GM23248 (cell line): Measurements from ENCODE around the gene SEPTIN5. TPM values are rescaled to one million over a fixed set of nuclear protein-coding genes. Genes with fewer than 3 reads are reported as not detected.

Experiments
- DNase-seq: peaks from one replicate; pipeline ENCODE4 v3.0.0-alpha.2; 2015
- H2AFZ ChIP-seq: fragments of 200-600 bp; sonication (generic); 2 replicates; pipeline ENCODE4 v1.6.1; 2016; ENCODE audit warnings: antibody characterized with exemption
- H3F3A ChIP-seq: fragments of 200-600 bp; sonication (generic); 2 replicates; pipeline ENCODE4 v1.6.1; 2016; ENCODE audit warnings: mild to moderate bottlenecking, antibody characterized with exemption, mixed run types; ENCODE audit not compliant: insufficient read depth
- H3K27ac ChIP-seq: fragments of 200-600 bp; sonication (generic); 2 replicates; pipeline ENCODE4 v1.5.1; 2016; ENCODE audit warnings: mild to moderate bottlenecking
- H3K27me3 ChIP-seq: fragments of 200-600 bp; sonication (generic); replicated peaks from 2 replicates; pipeline ENCODE4 v1.6.1; 2016; ENCODE audit warnings: mild to moderate bottlenecking; ENCODE audit not compliant: insufficient read depth
- H3K36me3 ChIP-seq: fragments of 200-600 bp; sonication (generic); 2 replicates; pipeline ENCODE4 v1.6.1; 2016; ENCODE audit warnings: low read depth, mild to moderate bottlenecking
- H3K4me1 ChIP-seq: fragments of 200-600 bp; sonication (generic); 2 replicates; pipeline ENCODE4 v1.6.1; 2016; ENCODE audit warnings: mild to moderate bottlenecking; ENCODE audit not compliant: insufficient read depth
- H3K4me2 ChIP-seq: fragments of 200-600 bp; sonication (generic); one replicate; pipeline ENCODE4 v1.6.1; 2016; ENCODE audit warnings: mild to moderate bottlenecking; ENCODE audit not compliant: unreplicated experiment
- H3K4me3 ChIP-seq: fragments of 200-600 bp; sonication (generic); 2 replicates; pipeline ENCODE4 v1.5.1; 2016; ENCODE audit warnings: mild to moderate bottlenecking
- H3K79me2 ChIP-seq: fragments of 200-600 bp; sonication (generic); 2 replicates; pipeline ENCODE4 v1.6.1; 2016; ENCODE audit warnings: mild to moderate bottlenecking; ENCODE audit not compliant: insufficient read depth
- H3K9ac ChIP-seq: fragments of 200-600 bp; sonication (generic); 2 replicates; pipeline ENCODE4 v1.6.1; 2016; ENCODE audit warnings: mild to moderate bottlenecking
- H3K9me2 ChIP-seq: fragments of 200-600 bp; sonication (generic); 2 replicates; pipeline ENCODE4 v1.6.1; 2016; ENCODE audit warnings: mixed run types, mild to moderate bottlenecking, moderate library complexity; ENCODE audit not compliant: insufficient read depth
- H3K9me3 ChIP-seq: fragments of 200-600 bp; sonication (generic); one replicate; pipeline ENCODE4 v1.6.1; 2017; ENCODE audit warnings: low read depth
- H4K20me1 ChIP-seq: fragments of 200-600 bp; sonication (generic); 2 replicates; pipeline ENCODE4 v1.6.0; 2016; ENCODE audit not compliant: insufficient read depth
- EZH2 ChIP-seq: fragments of 200-600 bp; sonication (generic); IDR thresholded peaks from 2 replicates; pipeline ENCODE4 v1.6.1; 2018; ENCODE audit warnings: antibody characterized with exemption, mild to moderate bottlenecking; ENCODE audit not compliant: insufficient read depth, poor library complexity, severe bottlenecking
- EZH2phosphoT487 ChIP-seq: fragments of 200-600 bp; sonication (generic); IDR thresholded peaks from 2 replicates; pipeline ENCODE4 v1.6.1; 2018; ENCODE audit warnings: antibody characterized with exemption, moderate library complexity, mild to moderate bottlenecking, low read depth; ENCODE audit not compliant: insufficient read depth
- WGBS, 2 experiments: methylation state at CpG; one replicate each; pipeline ENCODE4 v1.1.6; 2015 to 2017; ENCODE audit warnings: low lambda C conversion rate in 2 of 2, low coverage in 1 of 2; ENCODE audit errors: missing lambda C conversion rate in 2 of 2; 5-methylcytosine and 5-hydroxymethylcytosine counted together
- in situ Hi-C: fragments of 300-500 bp; cut with MboI; formaldehyde crosslinking; loops from 2 replicates; pipeline ENCODE4 v1.15.0; 2020
- polyA plus RNA-seq: library from polyadenylated mRNA; unstranded; fragments of >200 nt; fragmentation: Nextera tagmentation; extraction: Ambion mirVana; gene quantifications from 2 replicates; pipeline ENCODE4 v1.2.1, GENCODE V29; 2016
- total RNA-seq: library from RNA; depleted of rRNA; stranded (reverse); fragments of >200 nt; shearing (Covaris generic); gene quantifications from 2 replicates; pipeline ENCODE4 v1.2.3, GENCODE V29; 2014

SEPTIN5 gene
- total and polyA plus RNA-seq, 2 experiments from 2014 or later = 17.0 to 31.5 TPM

DNA sequence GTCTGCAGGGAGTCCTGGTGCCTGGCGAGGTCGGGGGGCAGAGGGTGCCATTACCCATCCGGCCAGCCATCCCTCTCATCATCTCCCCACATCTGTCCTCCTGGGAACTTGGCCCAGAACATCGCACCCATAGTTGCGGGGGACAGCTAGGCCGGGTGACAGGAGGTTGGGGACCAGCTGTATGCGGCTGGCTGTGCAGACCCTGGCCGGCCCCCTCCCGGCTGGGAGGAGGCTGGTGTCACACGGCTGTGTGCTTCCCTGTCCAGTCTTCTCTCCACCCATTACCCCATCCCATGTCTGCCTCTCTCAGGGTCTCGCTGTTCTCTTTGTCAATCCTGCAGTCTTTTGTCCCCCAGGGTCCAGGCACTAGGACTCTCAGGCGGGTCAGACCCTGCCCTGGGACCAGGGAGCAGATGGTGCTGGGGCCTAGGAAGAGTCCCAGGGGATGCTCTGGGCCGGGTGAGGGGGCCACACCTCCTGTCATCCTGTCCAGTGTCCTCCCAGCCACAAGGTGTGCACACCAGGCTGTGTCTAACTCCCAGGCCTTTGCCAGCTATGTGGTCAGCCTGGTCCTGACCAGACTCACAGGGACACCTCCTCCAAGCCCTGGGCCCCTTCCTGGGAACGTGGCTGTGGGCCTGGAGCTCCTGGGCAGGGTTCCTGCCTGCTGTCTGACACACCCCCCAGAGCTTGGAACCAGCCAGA lies 39.8 kb downstream of the SEPTIN5 start:
- Histone ChIP-seq H3F3A (no peaks in the 10 kb centered on the region), H4K20me1 (no peaks in the 10 kb centered on the region), H3K36me3 (no peaks in the 10 kb centered on the region), H3K9ac (no peak overlapping the region), H3K27ac (no peak overlapping the region), H3K4me3 (no peak overlapping the region), H3K79me2 (no peaks in the 10 kb centered on the region), H3K4me2 (no peak overlapping the region), H3K27me3 (peaks cover 25% of the 10 kb centered on the region; the same call in 1 of the 2 replicates), H2AFZ (no peak overlapping the region), H3K4me1 (0 out of 2 replicates have a peak, but pooled peaks cover 4% of the 10 kb centered on the region), H3K9me2 (no peaks in the 10 kb centered on the region), H3K9me3 (no peaks in the 10 kb centered on the region)
- in situ Hi-C loops = no loop called here
- 70 to 79% methylated on average over 13 to 14 of the region's 14 CpGs for WGBS, 2 experiments
- no peak for TF ChIP-seq EZH2phosphoT487
- no peak for TF ChIP-seq EZH2
- DNase-seq = no peak

DNA sequence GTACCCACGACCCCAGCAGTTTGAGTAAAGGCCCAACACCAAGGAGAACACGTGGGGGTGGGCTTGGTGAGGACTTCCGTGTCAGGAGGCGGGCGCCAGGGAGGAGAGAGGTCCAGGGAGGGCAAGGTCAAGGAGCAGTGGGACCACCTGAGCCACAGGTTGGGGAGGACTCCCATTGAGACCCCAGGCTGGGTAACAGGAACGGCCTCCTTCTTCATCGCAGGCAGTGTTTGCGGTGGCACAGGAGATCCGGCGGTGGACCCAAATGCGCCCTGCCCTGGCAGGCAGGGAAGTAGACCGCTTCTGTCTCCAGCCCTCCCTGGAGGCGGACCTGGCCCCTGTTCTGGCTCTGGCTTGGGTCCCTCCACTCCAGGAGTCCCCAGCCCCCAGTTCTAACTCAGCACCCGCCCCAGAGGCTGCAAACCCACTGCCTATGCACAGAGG lies 40.4 kb downstream of the SEPTIN5 start:
- H3K79me2 ChIP-seq = no peaks in the 10 kb centered on the region
- H3K4me2 ChIP-seq = no peak overlapping the region
- no peaks in the 10 kb centered on the region for H3K9me3 ChIP-seq
- no peak overlapping the region for H3K4me3 ChIP-seq
- H3K9ac ChIP-seq = no peak overlapping the region
- H2AFZ ChIP-seq = no peak overlapping the region
- peaks cover 25% of the 10 kb centered on the region; the same call in 1 of the 2 replicates for H3K27me3 ChIP-seq
- H3F3A ChIP-seq = no peaks in the 10 kb centered on the region
- 26 to 31% methylated on average over 9 to 13 of the region's 14 CpGs for WGBS, 2 experiments
- DNase-seq = no peak
- H3K9me2 ChIP-seq = no peaks in the 10 kb centered on the region
- H3K4me1 ChIP-seq = peaks cover 6% of the 10 kb centered on the region; the same call in 1 of the 2 replicates
- no peaks in the 10 kb centered on the region for H4K20me1 ChIP-seq
- no peak overlapping the region for H3K27ac ChIP-seq
- TF ChIP-seq EZH2phosphoT487 = 0 out of 2 replicates have a peak, but pooled peaks have one; percentile 49
- TF ChIP-seq EZH2 = no peak
- H3K36me3 ChIP-seq = no peaks in the 10 kb centered on the region
- in situ Hi-C loops = no loop called here

DNA sequence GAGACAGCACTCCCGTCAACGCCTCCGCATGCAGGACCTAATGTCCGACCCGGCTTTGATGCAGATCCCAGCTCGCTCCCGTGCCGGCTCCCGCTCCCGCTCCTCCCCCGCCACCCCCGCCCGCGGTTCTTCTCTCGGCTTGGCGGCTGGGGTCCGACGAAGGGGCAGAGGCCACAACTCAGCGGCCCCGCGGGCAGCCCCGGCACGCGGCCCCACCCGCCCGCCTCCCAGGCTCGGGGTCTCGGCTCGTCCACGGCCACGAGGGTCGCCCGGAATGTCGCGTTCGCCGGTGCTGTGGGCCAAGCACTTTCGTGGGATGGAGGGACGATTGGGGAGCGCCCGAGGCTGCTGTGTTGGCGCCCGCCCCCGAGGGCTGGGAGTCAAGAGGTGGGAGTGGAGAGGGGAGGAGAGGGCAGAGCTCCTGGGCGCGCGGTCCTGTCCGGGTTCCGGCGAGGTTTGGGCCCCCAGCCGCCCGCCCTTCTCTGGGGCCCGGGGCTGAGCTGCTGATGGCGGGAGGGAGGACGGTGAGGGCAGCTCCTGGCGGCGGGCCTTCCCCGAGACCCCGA lies 40.9 kb downstream of the SEPTIN5 start:
- peaks cover 25% of the 10 kb centered on the region; the same call in 1 of the 2 replicates for H3K27me3 ChIP-seq
- in situ Hi-C loops = no loop called here
- H3K4me2 ChIP-seq = peak overlapping the region; percentile 57

DNA sequence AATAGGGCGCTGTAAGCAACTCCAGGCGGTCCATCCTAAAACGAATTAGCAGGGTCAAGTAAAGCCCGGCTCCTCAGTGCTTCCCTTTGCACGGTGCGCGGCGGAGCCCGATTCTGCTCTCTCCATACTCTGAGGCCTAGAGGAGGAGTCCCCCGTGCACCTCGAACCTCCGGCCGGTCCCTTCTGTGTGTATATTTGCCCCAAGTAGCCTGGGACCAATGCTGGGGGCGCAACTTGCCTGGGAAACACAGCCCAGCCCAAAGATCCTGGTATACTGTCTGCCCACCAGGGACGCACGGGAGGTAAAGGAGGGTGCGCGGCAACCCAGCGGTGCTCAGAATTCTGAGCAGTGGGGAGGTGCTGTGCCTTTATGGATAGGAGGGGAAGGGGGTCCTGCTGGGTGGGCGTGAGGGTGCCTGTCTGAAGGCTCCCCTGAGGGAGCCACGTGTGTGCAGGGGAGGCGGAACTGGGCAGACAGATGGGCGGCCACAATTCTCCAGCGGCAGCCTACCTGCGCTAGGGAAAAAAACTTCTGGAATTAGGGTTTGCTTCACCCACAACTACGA lies 41.5 kb downstream of the SEPTIN5 start:
- DNase-seq = no peak
- Histone ChIP-seq H3K4me2 (peak overlapping the region; percentile 57), H3K9ac (no peak overlapping the region), H4K20me1 (no peaks in the 10 kb centered on the region), H3K4me1 (peaks cover 10% of the 10 kb centered on the region; the same call in 1 of the 2 replicates), H3K79me2 (no peaks in the 10 kb centered on the region), H3K27me3 (peaks cover 25% of the 10 kb centered on the region; the same call in 1 of the 2 replicates), H3F3A (0 out of 2 replicates have a peak, but pooled peaks cover 5% of the 10 kb centered on the region), H3K9me2 (no peaks in the 10 kb centered on the region), H3K4me3 (no peak overlapping the region), H3K36me3 (no peaks in the 10 kb centered on the region), H3K9me3 (no peaks in the 10 kb centered on the region), H3K27ac (no peak overlapping the region), H2AFZ (no peak overlapping the region)
- TF ChIP-seq EZH2 (peak; percentile 87), EZH2phosphoT487 (0 out of 2 replicates have a peak, but pooled peaks have one; percentile 37)
- in situ Hi-C loops = no loop called here
- 37 to 48% methylated on average over 24 to 26 of the region's 26 CpGs for WGBS, 2 experiments

More for the DNA sequence above, 40.9 kb downstream of the SEPTIN5 start:
- H4K20me1 ChIP-seq = no peaks in the 10 kb centered on the region
- H3K79me2 ChIP-seq = no peaks in the 10 kb centered on the region
- peaks cover 10% of the 10 kb centered on the region; the same call in 1 of the 2 replicates for H3K4me1 ChIP-seq
- H3K9me3 ChIP-seq = no peaks in the 10 kb centered on the region
- H3K36me3 ChIP-seq = no peaks in the 10 kb centered on the region
- H3K9me2 ChIP-seq = no peaks in the 10 kb centered on the region
- no peak for DNase-seq
- 2 to 3% methylated on average over 26 to 59 of the region's 59 CpGs for WGBS, 2 experiments
- no peak overlapping the region for H3K27ac ChIP-seq
- TF ChIP-seq EZH2phosphoT487 (no peak), EZH2 (no peak)
- no peak overlapping the region for H3K9ac ChIP-seq
- 0 out of 2 replicates have a peak, but pooled peaks cover 5% of the 10 kb centered on the region for H3F3A ChIP-seq
- no peak overlapping the region for H2AFZ ChIP-seq
- peak overlapping the region; percentile 52; the same call in 1 of the 2 replicates for H3K4me3 ChIP-seq
